Ishikawa (cell line): Measurements from ENCODE around the gene PLXNA4.

Experiments used
- EGR1 ChIP-seq: IDR thresholded peaks from 2 replicates; pipeline ENCODE4 v1.6.1; 2012
- EP300 ChIP-seq: IDR thresholded peaks from 2 replicates; pipeline ENCODE4 v1.6.1; 2012; ENCODE audit warnings: borderline replicate concordance
- MAX ChIP-seq: IDR thresholded peaks from 2 replicates; pipeline ENCODE4 v1.6.1; 2012
- NFIC ChIP-seq: IDR thresholded peaks from 2 replicates; pipeline ENCODE4 v1.6.1; 2012
- RAD21 ChIP-seq: IDR thresholded peaks from 2 replicates; pipeline ENCODE4 v1.6.1; 2012; ENCODE audit warnings: low read depth
- TAF1 ChIP-seq: IDR thresholded peaks from 2 replicates; pipeline ENCODE4 v1.6.1; 2012; ENCODE audit warnings: low read depth, mild to moderate bottlenecking
- TCF12 ChIP-seq: IDR thresholded peaks from 2 replicates; pipeline ENCODE4 v1.6.1; 2012; ENCODE audit warnings: low read depth
- YY1 ChIP-seq: IDR thresholded peaks from 2 replicates; pipeline ENCODE4 v1.6.1; 2012; ENCODE audit warnings: low read depth
- TF ChIP-seq, protein P1 (sequence below): IDR thresholded peaks from 2 replicates; pipeline ENCODE4 v1.6.1; 2012; ENCODE audit warnings: low read depth, mild to moderate bottlenecking

DNA sequence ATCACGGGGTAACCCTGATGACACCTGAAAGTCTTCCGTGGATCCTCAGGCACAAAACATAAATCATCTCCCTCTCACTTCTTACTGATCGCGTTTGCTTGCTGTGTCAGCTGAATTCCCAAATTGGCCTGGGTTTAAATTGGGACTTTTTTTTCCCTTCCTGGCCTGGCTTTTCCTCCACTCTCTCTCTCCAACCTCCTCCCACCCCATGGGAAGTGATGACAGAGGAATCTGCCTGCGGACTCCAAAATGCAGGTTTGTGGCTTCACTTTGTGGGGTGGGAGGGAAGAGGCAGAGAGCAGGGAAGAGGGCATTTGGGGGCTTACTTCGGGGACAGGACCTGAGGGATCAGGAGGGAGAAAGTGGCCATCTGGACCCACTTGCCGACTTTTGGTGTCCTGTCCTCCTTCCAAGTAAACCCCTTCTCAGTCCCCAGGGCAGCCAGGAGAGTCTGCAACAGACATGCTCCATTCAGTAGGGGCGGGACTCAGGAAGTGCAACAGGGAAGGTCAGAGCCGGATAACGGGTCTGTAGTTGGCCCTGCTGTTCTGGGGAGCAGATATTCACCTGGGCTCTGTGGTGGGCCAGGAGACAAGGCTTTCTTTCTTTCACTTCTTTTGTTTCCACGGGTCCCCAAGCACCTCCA is 172.7 kb downstream of the PLXNA4 start:
- TF ChIP-seq EGR1 (no peak), EP300 (no peak), YY1 (no peak), TAF1 (no peak), MAX (no peak), TCF12 (no peak), NFIC (no peak), RAD21 (no peak)
- TF ChIP-seq, protein P1, sequence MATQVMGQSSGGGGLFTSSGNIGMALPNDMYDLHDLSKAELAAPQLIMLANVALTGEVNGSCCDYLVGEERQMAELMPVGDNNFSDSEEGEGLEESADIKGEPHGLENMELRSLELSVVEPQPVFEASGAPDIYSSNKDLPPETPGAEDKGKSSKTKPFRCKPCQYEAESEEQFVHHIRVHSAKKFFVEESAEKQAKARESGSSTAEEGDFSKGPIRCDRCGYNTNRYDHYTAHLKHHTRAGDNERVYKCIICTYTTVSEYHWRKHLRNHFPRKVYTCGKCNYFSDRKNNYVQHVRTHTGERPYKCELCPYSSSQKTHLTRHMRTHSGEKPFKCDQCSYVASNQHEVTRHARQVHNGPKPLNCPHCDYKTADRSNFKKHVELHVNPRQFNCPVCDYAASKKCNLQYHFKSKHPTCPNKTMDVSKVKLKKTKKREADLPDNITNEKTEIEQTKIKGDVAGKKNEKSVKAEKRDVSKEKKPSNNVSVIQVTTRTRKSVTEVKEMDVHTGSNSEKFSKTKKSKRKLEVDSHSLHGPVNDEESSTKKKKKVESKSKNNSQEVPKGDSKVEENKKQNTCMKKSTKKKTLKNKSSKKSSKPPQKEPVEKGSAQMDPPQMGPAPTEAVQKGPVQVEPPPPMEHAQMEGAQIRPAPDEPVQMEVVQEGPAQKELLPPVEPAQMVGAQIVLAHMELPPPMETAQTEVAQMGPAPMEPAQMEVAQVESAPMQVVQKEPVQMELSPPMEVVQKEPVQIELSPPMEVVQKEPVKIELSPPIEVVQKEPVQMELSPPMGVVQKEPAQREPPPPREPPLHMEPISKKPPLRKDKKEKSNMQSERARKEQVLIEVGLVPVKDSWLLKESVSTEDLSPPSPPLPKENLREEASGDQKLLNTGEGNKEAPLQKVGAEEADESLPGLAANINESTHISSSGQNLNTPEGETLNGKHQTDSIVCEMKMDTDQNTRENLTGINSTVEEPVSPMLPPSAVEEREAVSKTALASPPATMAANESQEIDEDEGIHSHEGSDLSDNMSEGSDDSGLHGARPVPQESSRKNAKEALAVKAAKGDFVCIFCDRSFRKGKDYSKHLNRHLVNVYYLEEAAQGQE: no peak
